GM12878 (cell line): ENCODE results near the gene SLC25A28. TPM values are rescaled to one million over a fixed set of nuclear protein-coding genes. Genes with fewer than 3 reads are reported as not detected.

Experiments
- ATAC-seq: fragments of 200-7000 bp; cut with Tn5 transposase; 3 replicates; pipeline ENCODE4 v1.9.1; 2020; ENCODE audit warnings: mild to moderate bottlenecking, moderate library complexity
- BruUV-seq: library from RNA; stranded (reverse); fragments of 400-500 nt; replicated peaks from 2 replicates; lab custom pipeline; 2021; lab: Mats Ljungman, UMichigan
- CTCF ChIA-PET: fragments of 300-600 bp; sonication (Branson Sonifier 250); formaldehyde crosslinking; extraction: SDS; loops from one replicate; lab custom pipeline; 2021; ENCODE audit warnings: inconsistent platforms; lab: Yijun Ruan, JAX
- POLR2A ChIA-PET: fragments of 350-600 bp; formaldehyde crosslinking; extraction: SDS; loops from one replicate; lab custom pipeline; 2021; ENCODE audit warnings: inconsistent platforms; lab: Charles Lee
- RAD21 ChIA-PET: fragments of 300-600 bp; sonication (Branson Sonifier 250); formaldehyde crosslinking; loops from one replicate; lab custom pipeline; 2023; ENCODE audit warnings: antibody characterized with exemption; ENCODE audit not compliant: unreplicated experiment; lab: Charles Lee
- SMC1A ChIA-PET: fragments of 300-600 bp; sonication (Branson Sonifier 250); formaldehyde crosslinking; loops from one replicate; lab custom pipeline; 2023; ENCODE audit not compliant: unreplicated experiment, uncharacterized antibody; lab: Charles Lee
- DNase-seq: peaks from one replicate; pipeline ENCODE4 v3.0.0-alpha.2; 2011; ENCODE audit warnings: low read depth, low spot score
- FAIRE-seq: peaks from 3 replicates; lab custom pipeline; 2011; peaks lifted over from hg19 to GRCh38; lab: Jason Lieb, UNC
- H2AFZ ChIP-seq: 2 replicates; pipeline ENCODE4 v1.6.0; 2011; ENCODE audit warnings: low read depth, low read length, control low read depth; ENCODE audit not compliant: control insufficient read depth
- H3K27ac ChIP-seq: 2 replicates; pipeline ENCODE4 v1.5.1; 2011; ENCODE audit warnings: control low read depth; ENCODE audit not compliant: control insufficient read depth, insufficient read depth
- H3K27me3 ChIP-seq, 2 experiments: replicated peaks in 1 of 2; 2 replicates each; pipeline versions ENCODE4 v1.6.0 to v1.6.1; 2011; ENCODE audit warnings: low read length in 1 of 2; ENCODE audit not compliant: control insufficient read depth in 2 of 2, insufficient read depth in 2 of 2
- H3K36me3 ChIP-seq, 2 experiments: 2 replicates each; pipeline ENCODE4 v1.5.1; 2011; ENCODE audit warnings: low read length in 1 of 2; ENCODE audit not compliant: control insufficient read depth in 2 of 2, insufficient read depth in 2 of 2
- H3K4me1 ChIP-seq: 2 replicates; pipeline ENCODE4 v1.6.1; 2011; ENCODE audit warnings: mild to moderate bottlenecking, low read length, moderate library complexity, mixed read lengths; ENCODE audit not compliant: control insufficient read depth, insufficient read depth
- H3K4me2 ChIP-seq: 2 replicates; pipeline ENCODE4 v1.6.0; 2011; ENCODE audit warnings: control low read depth; ENCODE audit not compliant: control insufficient read depth, insufficient read depth
- H3K4me3 ChIP-seq: fragments of 200-600 bp; sonication (generic); 2 replicates; pipeline ENCODE4 v1.5.1; 2016
- H3K79me2 ChIP-seq: 2 replicates; pipeline ENCODE4 v1.6.0; 2011; ENCODE audit warnings: low read length; ENCODE audit not compliant: control insufficient read depth, insufficient read depth
- H3K9ac ChIP-seq: 2 replicates; pipeline ENCODE4 v1.8.0; 2011; ENCODE audit warnings: low read length, control low read depth, mixed read lengths; ENCODE audit not compliant: control insufficient read depth, insufficient read depth
- H3K9me3 ChIP-seq: replicated peaks from 3 replicates; pipeline ENCODE4 v1.5.1; 2011; ENCODE audit warnings: mild to moderate bottlenecking, low read length; ENCODE audit not compliant: control insufficient read depth, insufficient read depth
- H4K20me1 ChIP-seq: 2 replicates; pipeline ENCODE4 v1.6.0; 2011; ENCODE audit not compliant: control insufficient read depth, insufficient read depth
- CEBPB ChIP-seq, 2 experiments: fragments of 150-350 bp in 1 of 2; IDR thresholded peaks; 2 replicates each; pipeline ENCODE4 v1.6.1; 2012 to 2014; ENCODE audit warnings: low read depth in 2 of 2, low read length in 2 of 2, borderline replicate concordance in 1 of 2, inconsistent platforms in 1 of 2
- DPF2 ChIP-seq: fragments of 450-650 bp; IDR thresholded peaks from 2 replicates; pipeline ENCODE4 v1.6.1; 2017; ENCODE audit warnings: mild to moderate bottlenecking
- EED ChIP-seq: sonication (generic); IDR thresholded peaks from 2 replicates; pipeline ENCODE4 v1.6.1; 2016; ENCODE audit warnings: antibody characterized with exemption, low read depth
- EZH2 ChIP-seq: IDR thresholded peaks from 2 replicates; pipeline ENCODE4 v1.6.1; 2012; ENCODE audit warnings: low read depth, mild to moderate bottlenecking, control low read depth, inconsistent platforms, low read length, borderline replicate concordance; ENCODE audit not compliant: control insufficient read depth
- FOXM1 ChIP-seq: IDR thresholded peaks from 2 replicates; pipeline ENCODE4 v1.6.1; 2012; ENCODE audit warnings: low read depth, mild to moderate bottlenecking, inconsistent platforms, low read length, moderate library complexity
- IRF4 ChIP-seq: IDR thresholded peaks from 2 replicates; pipeline ENCODE4 v1.6.1; 2011; ENCODE audit warnings: low read depth, low read length
- KLF5 ChIP-seq: fragments of 450-650 bp; IDR thresholded peaks from 2 replicates; pipeline ENCODE4 v1.6.1; 2014; ENCODE audit warnings: mild to moderate bottlenecking; ENCODE audit not compliant: partially characterized antibody
- NFXL1 ChIP-seq: fragments of 450-650 bp; IDR thresholded peaks from 2 replicates; pipeline ENCODE4 v1.6.1; 2017; ENCODE audit warnings: antibody characterized with exemption, mild to moderate bottlenecking, borderline replicate concordance
- STAT3 ChIP-seq: IDR thresholded peaks from 2 replicates; pipeline ENCODE4 v1.6.1; 2011; ENCODE audit warnings: low read depth, low read length, improper control_type of control experiment
- TARDBP ChIP-seq: IDR thresholded peaks from 2 replicates; pipeline ENCODE4 v1.6.1; 2016; ENCODE audit warnings: borderline replicate concordance
- USF2 ChIP-seq: IDR thresholded peaks from 2 replicates; pipeline ENCODE4 v1.6.1; 2011; ENCODE audit warnings: low read depth, low read length, improper control_type of control experiment, borderline replicate concordance
- WGBS: methylation state at CpG from one replicate; pipeline ENCODE4 v1.1.6; 2016; ENCODE audit warnings: low lambda C conversion rate; ENCODE audit not compliant: insufficient replicate concordance, insufficient coverage; ENCODE audit errors: missing lambda C conversion rate; 5-methylcytosine and 5-hydroxymethylcytosine counted together
- in situ Hi-C: fragments of 300-500 bp; cut with MboI; formaldehyde crosslinking; loops from 9 replicates; pipeline ENCODE4 v1.14.3; 2018; ENCODE audit warnings: mixed read lengths
- intact Hi-C: fragments of 100-400 bp; cut with micrococcal nuclease; formaldehyde crosslinking; loops from one replicate; pipeline ENCODE4 v1.14.2; 2022; ENCODE audit not compliant: unreplicated experiment
- polyA plus RNA-seq, 11 experiments: library from polyadenylated mRNA; depleted of rRNA in 4 of 11; unstranded in 6 of 11; stranded (reverse) in 5 of 11; fragments of >200 nt; fragmentation: Nextera tagmentation in 4 of 11; fragmentation: Illumina TruSeq in 1 of 11; extraction: Ambion mirVana in 4 of 11; extraction: Trizol in 1 of 11; gene quantifications; 1 replicate in 1 of 11; 2 replicates in 10 of 11; pipeline versions ENCODE4 v1.2.1 to v1.2.3, GENCODE V29; 2011 to 2016; ENCODE audit warnings: inconsistent platforms in 2 of 11, missing spikeins in 2 of 11, low read depth in 1 of 11
- total RNA-seq, 4 experiments: library from RNA; depleted of rRNA in 3 of 4; stranded (reverse); fragments of >200 nt in 3 of 4; fragmentation: Illumina TruSeq in 1 of 4; extraction: Trizol in 1 of 4; gene quantifications; 2 replicates each; pipeline versions ENCODE4 v1.2.1 to v1.2.3, GENCODE V29; 2013 to 2021

SLC25A28 gene
- total and polyA plus RNA-seq, 10 of the 15 experiments (the other 5 are each of a cell fraction or from before 2014, with no cell fraction given): 7.5 to 47.8 (median 24.9) TPM

GRCh38 chr10:99590799-99591198 is 29.4 kb downstream of the SLC25A28 start:
- H3K27ac ChIP-seq: no peak overlapping the region
- SMC1A ChIA-PET: interaction anchor here (0.7 kb wide), 1 partner anchor 467 kb away, joined by 3 read pairs; no protein-coding TSS in a partner anchor
- no peak for ATAC-seq
- WGBS: 53% methylated on average over 7 of the region's 7 CpGs
- no peaks in the 10 kb centered on the region for H3K4me1 ChIP-seq
- no peaks in the 10 kb centered on the region for H4K20me1 ChIP-seq
- in situ Hi-C loops (no loop called here), intact Hi-C loops (no loop called here)
- H2AFZ ChIP-seq: no peak overlapping the region
- no TSS peak for BruUV-seq
- no peak for TF ChIP-seq IRF4
- no peak for TF ChIP-seq USF2
- H3K4me2 ChIP-seq: no peak overlapping the region
- FAIRE-seq: no peak
- DNase-seq: no peak
- no peak overlapping the region for H3K4me3 ChIP-seq
- RAD21 ChIA-PET: no interaction called here
- no peaks in the 10 kb centered on the region for H3K9me3 ChIP-seq
- POLR2A ChIA-PET: interaction anchor here (0.6 kb wide), 1 partner anchor 533 kb away, joined by 3 read pairs; no protein-coding TSS in a partner anchor
- 0 out of 4 replicates have a peak, but pooled peaks cover 0 to 3% of the 10 kb centered on the region in 2 experiments for H3K27me3 ChIP-seq
- CTCF ChIA-PET: interaction anchor here (0.8 to 1.9 kb wide), 2 partner anchors 21 to 155 kb away, joined by 3 to 5 read pairs; no protein-coding TSS in a partner anchor
- no peaks in the 10 kb centered on the region for H3K79me2 ChIP-seq
- no peaks in the 10 kb centered on the region for H3K36me3 ChIP-seq
- no peak overlapping the region for H3K9ac ChIP-seq

GRCh38 chr10:99583687-99584086 is 36.6 kb downstream of the SLC25A28 start:
- Histone ChIP-seq H3K4me2 (no peak overlapping the region), H3K79me2 (no peaks in the 10 kb centered on the region), H3K9me3 (no peaks in the 10 kb centered on the region), H3K36me3 (no peaks in the 10 kb centered on the region), H3K27ac (no peak overlapping the region), H3K4me1 (no peaks in the 10 kb centered on the region), H2AFZ (no peak overlapping the region), H4K20me1 (no peaks in the 10 kb centered on the region), H3K9ac (no peak overlapping the region), H3K4me3 (no peak overlapping the region), H3K27me3 (peaks cover 0 to 3% of the 10 kb centered on the region in 2 experiments; a peak in 1 of 4 replicates)
- intact Hi-C loops: no loop called here
- 54% methylated on average over 8 of the region's 8 CpGs for WGBS
- ChIA-PET SMC1A (no interaction called here), CTCF (no interaction called here), RAD21 (no interaction called here), POLR2A (no interaction called here)
- ATAC-seq (no peak), DNase-seq (no peak), FAIRE-seq (no peak)
- no peak for TF ChIP-seq STAT3
- TF ChIP-seq FOXM1: no peak
- no peak for TF ChIP-seq KLF5
- TF ChIP-seq TARDBP: no peak
- no peak for TF ChIP-seq NFXL1
- TF ChIP-seq DPF2: no peak
- TF ChIP-seq EZH2: no peak
- TF ChIP-seq CEBPB (IDR thresholded peaks at IDR 0.05; ENCODE audit: borderline replicate concordance in 1 of 2, low read depth in 2 of 2, low read length in 2 of 2): no peak
- no peak for TF ChIP-seq EED
- no TSS peak for BruUV-seq
- in situ Hi-C loops: no loop called here
